GM13976 (cell line): ENCODE measurements around the gene WDR33.

Source experiments
- DNase-seq: peaks from one replicate; pipeline ENCODE4 v3.0.0; 2012; ENCODE audit warnings: low spot score
- in situ Hi-C: fragments of 300-500 bp; cut with MboI; formaldehyde crosslinking; loops from one replicate; pipeline ENCODE4 v1.12.0; 2022; ENCODE audit warnings: low sequenced_read_pairs, mixed read lengths, inconsistent platforms; ENCODE audit not compliant: unreplicated experiment
- TF ChIP-seq, protein P1 (sequence below): IDR thresholded peaks from 2 replicates; pipeline ENCODE4 v1.5.1; 2012; ENCODE audit warnings: borderline replicate concordance, mild to moderate bottlenecking; ENCODE audit not compliant: insufficient read depth; ENCODE audit errors: extremely low read depth, missing control alignments, control extremely low read depth

The WDR33 gene

DNA sequence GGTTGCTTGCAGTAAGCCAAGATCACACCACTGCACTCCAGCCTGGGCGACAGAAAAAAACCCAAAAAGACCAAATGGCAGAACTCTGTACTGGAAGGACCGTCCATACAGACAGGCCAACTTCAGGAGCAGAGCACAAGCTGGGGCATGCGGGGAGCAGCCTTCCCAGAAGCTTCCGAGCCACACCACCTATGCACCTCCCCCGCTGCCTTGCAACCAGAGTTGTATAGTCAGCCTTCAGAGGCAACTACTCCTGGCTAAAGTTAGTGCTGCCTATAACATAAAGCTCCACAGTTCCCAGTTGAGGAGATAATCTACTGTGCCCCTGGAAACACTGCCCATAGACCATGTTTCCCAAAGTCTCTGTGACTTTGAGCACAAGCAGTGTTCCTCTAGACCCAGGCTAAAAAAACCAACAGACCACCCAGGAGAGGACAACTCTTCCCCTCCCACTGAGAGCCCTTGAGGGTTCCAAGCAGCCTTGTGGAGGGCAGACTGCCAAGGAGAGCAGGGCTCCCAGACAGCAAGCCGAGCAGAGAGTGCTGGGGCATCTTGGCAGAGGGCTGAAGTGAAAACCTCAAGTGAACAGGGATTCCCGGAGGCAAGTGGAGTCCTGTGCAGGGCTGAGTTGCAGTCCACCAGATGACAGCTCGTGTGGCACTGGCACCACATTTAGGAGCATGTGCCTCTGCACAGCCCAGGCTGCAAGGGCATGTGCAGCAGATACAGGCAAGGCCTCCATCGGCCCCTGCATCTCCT is 102.9 kb downstream of the WDR33 start:
- DNase-seq, result no peak
- in situ Hi-C loops, result no loop called here
- TF ChIP-seq, protein P1, sequence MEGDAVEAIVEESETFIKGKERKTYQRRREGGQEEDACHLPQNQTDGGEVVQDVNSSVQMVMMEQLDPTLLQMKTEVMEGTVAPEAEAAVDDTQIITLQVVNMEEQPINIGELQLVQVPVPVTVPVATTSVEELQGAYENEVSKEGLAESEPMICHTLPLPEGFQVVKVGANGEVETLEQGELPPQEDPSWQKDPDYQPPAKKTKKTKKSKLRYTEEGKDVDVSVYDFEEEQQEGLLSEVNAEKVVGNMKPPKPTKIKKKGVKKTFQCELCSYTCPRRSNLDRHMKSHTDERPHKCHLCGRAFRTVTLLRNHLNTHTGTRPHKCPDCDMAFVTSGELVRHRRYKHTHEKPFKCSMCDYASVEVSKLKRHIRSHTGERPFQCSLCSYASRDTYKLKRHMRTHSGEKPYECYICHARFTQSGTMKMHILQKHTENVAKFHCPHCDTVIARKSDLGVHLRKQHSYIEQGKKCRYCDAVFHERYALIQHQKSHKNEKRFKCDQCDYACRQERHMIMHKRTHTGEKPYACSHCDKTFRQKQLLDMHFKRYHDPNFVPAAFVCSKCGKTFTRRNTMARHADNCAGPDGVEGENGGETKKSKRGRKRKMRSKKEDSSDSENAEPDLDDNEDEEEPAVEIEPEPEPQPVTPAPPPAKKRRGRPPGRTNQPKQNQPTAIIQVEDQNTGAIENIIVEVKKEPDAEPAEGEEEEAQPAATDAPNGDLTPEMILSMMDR, result no peak

DNA sequence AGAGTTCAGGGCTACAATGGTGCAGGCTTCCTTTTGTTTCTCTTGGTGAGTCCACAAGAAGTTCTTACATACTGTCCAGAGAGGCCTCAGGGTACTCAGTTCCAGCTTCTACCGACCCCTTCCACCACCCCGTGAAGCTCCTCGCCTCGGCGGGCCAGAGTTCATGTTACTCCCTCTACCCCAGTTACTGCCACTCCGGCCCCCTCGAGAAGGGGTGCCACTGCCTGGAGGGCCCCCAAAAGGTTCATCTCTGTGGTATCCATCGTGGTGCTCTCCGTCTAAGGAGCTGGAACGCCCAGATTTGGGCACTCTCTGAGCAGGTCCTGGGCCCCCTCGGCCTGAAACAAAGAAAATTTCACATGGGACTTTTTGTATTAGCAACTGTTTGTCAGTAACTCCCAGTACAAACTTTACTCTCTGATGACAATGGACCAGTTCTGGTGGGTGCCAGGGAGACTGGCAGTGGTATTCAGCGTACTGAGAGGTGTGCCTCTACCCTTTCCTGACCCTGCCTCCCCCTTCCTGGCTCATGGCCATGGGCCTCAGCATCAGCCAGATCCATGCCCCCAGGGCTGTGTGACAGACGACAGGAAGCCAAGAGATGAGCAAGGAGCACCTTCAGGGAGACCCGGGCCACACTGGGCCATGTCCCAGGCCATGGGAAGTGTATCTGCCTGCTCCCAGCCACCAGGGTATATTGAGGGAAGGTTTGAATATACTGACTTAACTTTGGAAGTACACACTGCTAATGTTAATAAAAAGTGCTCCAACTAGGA is 104.6 kb downstream of the WDR33 start:
- no peak for DNase-seq
- TF ChIP-seq, protein P1, result no peak
- in situ Hi-C loops, result no loop called here

- no peak for DNase-seq
- in situ Hi-C loops, result no loop called here
- TF ChIP-seq, protein P1, result no peak
These were observed 105.4 kb downstream of the WDR33 start for GRCh38 chr2:127705391-127706065.

GRCh38 chr2:127704641-127705390 is 106.2 kb downstream of the WDR33 start:
- TF ChIP-seq, protein P1, result no peak
- in situ Hi-C loops, result no loop called here
- DNase-seq, result no peak

DNA sequence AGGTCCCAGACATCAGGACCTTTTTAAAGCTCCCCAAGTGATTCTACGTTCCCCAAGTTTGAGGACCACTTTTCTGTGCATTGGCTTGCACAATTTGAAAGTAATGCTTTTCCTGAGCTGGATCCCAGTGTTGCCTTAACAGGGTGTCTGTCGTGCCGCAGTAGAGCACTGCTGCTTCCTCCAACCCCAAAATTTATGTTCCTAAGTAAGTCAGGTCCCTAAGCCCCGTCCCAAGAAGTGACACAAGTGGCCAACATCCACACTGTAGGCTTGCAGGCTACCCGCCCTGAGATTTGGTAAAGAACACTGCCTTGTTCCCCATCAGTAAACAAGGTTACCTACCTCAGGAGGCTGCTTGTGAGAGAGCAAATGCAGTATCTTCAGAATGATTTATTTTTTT is 107.7 kb downstream of the WDR33 start:
- TF ChIP-seq, protein P1, result no peak
- in situ Hi-C loops, result no loop called here
- no peak for DNase-seq
